ENCODE data around the gene TMEM181.
A peak's percentile ranks its signal among the peaks of the same experiment; 100 is the strongest.

TMEM181 gene

DNA sequence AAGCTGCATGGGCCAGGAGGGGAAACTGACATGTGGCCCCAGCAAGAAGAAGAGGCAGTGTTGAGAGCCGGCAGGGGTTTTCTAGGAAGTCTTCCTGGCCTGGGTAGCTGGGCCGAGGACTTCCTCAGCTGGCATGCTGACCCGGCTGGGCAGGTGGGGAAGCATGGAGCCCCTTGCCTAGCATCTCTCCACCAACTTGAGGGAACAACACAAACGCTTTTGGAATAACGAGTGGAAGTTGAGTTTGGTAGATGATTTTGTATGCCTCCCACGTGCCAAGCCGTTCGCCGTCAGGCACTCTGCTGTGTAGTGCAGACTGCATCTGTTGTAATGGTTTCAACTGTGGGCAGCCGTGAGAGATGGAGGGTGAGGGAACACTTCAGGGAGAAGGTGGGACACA, 7.3 kb downstream of the TMEM181 start:
- peak overlapping the region; percentile 91 for H3K27ac Mint-ChIP-seq
- peak overlapping the region; percentile 77 for H3K4me3 Mint-ChIP-seq
- H3K36me3 Mint-ChIP-seq, result peaks cover 2% of the 10 kb centered on the region
- no peaks in the 10 kb centered on the region for H3K27me3 Mint-ChIP-seq
- H3K9me3 Mint-ChIP-seq, result no peaks in the 10 kb centered on the region
- peaks cover 81% of the 10 kb centered on the region for H3K4me1 Mint-ChIP-seq

DNA sequence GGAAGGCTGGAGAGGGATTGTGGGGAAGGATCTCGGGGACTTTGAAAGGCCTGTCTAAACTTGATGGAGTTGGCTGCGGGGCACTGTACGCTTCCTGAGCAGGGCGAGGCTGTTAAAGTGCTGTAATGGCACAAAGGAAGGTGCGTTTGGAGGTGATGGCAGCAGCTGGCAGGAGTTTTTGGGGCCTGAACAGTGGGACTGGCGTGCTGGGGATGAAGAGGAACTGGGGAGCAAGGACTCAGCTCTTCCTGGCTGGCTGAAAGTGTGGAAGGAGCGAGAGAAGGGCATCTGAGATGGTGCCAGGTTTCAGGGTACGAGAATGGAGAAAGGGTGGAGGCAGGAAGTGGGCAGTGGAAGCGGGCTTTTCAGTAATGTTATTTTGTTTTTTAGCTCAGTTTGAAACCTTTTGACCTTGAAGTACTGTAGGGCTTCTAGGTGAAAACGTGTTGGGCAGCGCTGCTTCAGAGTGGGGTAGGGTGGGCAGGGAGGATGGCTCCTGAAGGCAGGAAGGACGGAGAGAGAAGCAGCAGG, 8.0 kb downstream of the TMEM181 start:
- H3K27ac Mint-ChIP-seq, result peak overlapping the region; percentile 91
- no peaks in the 10 kb centered on the region for H3K9me3 Mint-ChIP-seq
- H3K4me3 Mint-ChIP-seq, result peak overlapping the region; percentile 77
- peaks cover 5% of the 10 kb centered on the region for H3K36me3 Mint-ChIP-seq
- H3K27me3 Mint-ChIP-seq, result no peaks in the 10 kb centered on the region
- H3K4me1 Mint-ChIP-seq, result peaks cover 80% of the 10 kb centered on the region

DNA sequence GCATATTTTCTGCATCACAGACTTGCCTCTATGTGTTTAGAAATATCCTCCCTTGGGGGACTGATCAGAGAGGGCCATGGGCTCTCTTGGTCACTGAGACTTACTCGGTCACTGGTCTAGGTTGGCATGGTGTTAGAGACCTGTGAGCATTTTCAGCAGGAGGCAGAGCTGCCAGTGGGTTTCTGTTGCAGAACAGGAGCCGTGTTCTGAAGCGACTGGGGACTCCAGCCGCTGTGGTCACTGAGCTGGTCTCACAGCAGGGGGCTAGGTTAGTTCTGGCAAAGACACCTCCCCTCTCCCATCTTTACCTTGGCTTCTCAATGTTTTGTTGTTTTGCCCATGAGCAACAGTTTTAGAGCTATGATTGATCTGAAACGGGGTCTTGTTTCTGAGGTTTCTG, 8.7 kb downstream of the TMEM181 start:
- Mint-ChIP-seq H3K27me3 (no peaks in the 10 kb centered on the region), H3K4me3 (no peak overlapping the region), H3K4me1 (peaks cover 84% of the 10 kb centered on the region), H3K9me3 (no peaks in the 10 kb centered on the region), H3K36me3 (peaks cover 6% of the 10 kb centered on the region), H3K27ac (no peak overlapping the region)

DNA sequence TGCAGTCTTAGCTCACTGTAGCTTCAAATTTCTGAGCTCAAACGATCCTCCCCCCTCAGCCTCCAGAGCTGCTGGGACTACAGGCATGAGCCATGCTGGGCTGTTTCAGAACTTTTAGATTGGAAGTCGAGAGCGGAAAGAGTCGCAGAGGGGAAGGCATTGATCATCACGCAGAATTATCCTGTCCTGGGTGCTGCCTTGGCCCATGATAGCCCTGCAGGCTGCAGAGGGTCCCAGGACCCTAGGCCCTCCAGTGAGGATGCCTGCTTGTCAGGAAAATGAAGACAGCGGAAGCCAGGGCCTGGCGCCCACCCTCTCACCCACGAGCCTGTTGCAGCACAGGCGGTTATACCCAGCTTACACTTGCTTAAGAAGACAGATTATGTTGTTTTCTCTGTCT, 9.1 kb downstream of the TMEM181 start:
- no peaks in the 10 kb centered on the region for H3K9me3 Mint-ChIP-seq
- peaks cover 6% of the 10 kb centered on the region for H3K36me3 Mint-ChIP-seq
- H3K27me3 Mint-ChIP-seq, result no peaks in the 10 kb centered on the region
- no peak overlapping the region for H3K27ac Mint-ChIP-seq
- H3K4me1 Mint-ChIP-seq, result peaks cover 84% of the 10 kb centered on the region
- peak overlapping the region; percentile 33 for H3K4me3 Mint-ChIP-seq

DNA sequence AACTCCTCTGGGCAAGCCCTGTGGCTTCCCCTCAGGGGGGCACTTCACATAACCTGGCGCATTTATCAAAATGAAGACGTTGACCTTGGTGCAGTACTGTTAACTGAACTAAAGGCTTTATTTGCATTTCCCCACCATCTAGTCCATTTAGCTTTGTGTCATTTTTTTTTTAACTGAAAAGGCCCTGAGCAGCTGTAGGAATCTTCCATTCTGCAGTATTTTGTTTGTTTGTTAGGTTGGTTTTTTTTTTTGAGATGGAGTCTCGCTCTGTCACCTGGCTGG, 10.7 kb downstream of the TMEM181 start:
- Mint-ChIP-seq H3K4me1 (peaks cover 78% of the 10 kb centered on the region), H3K27ac (no peak overlapping the region), H3K4me3 (no peak overlapping the region), H3K36me3 (peaks cover 12% of the 10 kb centered on the region), H3K9me3 (no peaks in the 10 kb centered on the region), H3K27me3 (no peaks in the 10 kb centered on the region)

DNA sequence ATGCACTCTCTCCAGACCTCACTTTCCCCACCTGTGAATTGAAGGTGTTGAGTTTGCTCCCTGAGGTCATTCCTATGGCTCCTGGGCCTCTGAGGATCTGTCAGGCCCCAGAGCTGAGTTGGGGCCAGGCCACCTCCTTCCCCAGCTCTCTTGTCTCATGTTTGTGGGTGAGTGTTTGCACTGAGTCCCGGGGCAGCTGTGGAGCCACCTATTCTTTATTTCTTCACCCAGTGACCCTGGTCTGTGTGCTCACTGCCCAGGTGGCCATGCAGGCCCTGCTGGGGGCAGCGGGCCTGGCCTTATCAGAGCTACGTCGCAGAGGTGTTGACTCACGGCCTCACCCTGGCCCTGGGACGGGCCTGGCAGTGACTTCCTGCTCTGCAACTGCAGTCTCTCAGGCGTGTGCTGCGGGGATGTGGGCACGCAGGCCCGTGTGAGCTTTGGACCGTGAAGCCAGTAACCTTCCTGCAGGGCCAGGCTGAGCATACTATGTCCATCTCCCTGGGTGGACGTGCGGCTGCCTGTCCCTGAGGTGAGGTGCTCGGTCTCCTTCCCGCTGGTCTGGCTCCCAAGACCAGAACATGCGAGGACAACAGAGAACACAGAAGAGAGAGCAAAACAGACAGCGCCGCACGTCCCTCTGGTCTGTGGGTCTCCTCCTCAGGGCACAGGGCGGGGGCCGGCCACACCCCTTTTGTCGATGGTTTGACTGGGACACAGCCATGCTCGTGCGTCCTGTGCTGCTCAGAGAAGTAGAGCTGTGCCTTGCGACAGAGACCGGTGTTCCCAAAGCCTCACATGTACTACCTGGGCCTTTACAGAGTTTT, 12.1 kb downstream of the TMEM181 start:
- Mint-ChIP-seq H3K36me3 (peaks cover 17% of the 10 kb centered on the region), H3K4me3 (no peak overlapping the region), H3K9me3 (no peaks in the 10 kb centered on the region), H3K27me3 (no peaks in the 10 kb centered on the region), H3K27ac (peak overlapping the region; percentile 23), H3K4me1 (peaks cover 70% of the 10 kb centered on the region)

DNA sequence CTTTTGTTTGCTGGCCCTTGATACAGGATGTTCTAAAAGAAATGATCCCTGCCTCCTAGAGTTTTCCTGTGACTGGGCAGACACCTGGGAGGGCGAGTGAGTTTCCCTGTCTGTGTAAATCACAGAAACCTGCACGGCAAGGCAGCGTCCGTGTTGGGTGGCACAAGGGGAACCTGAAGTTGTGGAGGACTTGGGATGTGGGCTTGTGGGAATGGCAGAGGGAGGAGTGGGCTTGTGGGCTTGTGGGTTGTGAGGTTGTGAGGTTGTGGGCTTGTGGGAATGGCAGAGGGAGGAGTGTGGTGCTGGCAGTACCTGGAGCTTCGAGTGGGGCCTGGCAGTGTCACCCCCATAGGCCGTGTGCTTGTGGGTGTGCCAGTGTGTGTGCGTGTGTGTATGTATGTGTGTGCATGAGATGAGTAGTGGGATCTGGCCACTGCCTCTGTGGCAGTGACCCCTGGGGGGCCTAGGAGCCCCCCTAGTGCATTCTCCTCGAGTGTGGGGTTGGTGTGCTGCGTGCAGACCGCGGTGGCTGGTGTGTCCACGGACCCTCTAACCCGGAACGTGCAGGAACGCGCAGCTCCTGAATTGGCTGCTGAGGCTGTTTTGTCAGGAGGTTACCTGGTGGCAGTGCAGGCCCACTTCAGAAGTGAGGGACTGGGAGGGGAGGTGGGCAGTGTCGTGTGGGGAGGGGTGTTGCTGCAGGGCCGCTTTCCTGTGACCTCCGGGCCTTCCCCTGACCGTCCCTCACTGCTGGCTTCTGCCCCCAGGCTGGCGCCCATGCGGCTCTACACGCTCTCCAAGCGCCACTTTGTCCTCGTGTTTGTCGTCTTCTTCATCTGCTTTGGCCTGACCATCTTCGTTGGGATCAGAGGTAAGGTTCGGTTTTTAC, 13.0 kb downstream of the TMEM181 start:
- Mint-ChIP-seq H3K4me3 (no peak overlapping the region), H3K36me3 (peaks cover 20% of the 10 kb centered on the region), H3K27me3 (no peaks in the 10 kb centered on the region), H3K27ac (no peak overlapping the region), H3K9me3 (no peaks in the 10 kb centered on the region), H3K4me1 (peaks cover 67% of the 10 kb centered on the region)

DNA sequence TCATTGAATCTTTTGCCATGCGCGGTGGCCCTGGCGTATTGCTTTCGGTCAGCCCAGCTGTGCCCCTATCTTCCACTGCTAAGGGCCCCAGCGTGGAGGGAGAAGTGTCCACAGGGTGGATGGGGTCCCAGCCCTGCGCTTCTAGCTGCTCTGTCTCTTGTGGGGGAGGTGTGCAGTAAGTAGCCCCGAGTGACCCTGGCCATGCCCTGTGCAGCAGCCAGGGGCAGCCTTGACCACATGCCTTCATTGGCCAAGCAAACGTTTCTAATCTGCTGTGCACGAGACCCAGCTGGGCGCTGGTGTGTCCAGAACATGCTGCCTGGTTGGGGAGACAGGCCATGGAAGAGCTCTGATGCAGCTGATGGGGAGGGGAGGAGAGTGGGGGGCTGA, 13.6 kb downstream of the TMEM181 start:
- no peak overlapping the region for H3K4me3 Mint-ChIP-seq
- H3K9me3 Mint-ChIP-seq, result no peaks in the 10 kb centered on the region
- H3K36me3 Mint-ChIP-seq, result peaks cover 19% of the 10 kb centered on the region
- no peaks in the 10 kb centered on the region for H3K27me3 Mint-ChIP-seq
- peaks cover 64% of the 10 kb centered on the region for H3K4me1 Mint-ChIP-seq
- no peak overlapping the region for H3K27ac Mint-ChIP-seq

DNA sequence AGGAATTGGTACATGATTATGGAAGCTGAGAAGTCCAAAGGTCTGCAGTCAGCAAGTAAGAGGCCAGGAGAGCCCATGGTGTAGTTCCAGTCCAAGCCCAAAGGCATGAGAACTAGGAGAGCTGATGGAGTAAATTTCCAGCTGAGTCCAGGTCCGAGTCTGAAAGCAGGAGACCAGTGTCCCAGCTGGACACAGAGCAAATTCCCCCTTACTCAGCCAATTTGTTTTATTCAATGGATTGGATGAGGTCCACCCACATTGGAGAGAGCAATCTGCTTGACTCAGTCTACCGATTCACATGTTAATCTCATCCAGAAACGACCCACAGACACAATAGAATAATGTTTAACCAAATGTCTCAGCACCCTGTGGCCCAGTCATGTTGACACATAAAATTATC, 14.9 kb downstream of the TMEM181 start:
- no peaks in the 10 kb centered on the region for H3K9me3 Mint-ChIP-seq
- no peak overlapping the region for H3K4me3 Mint-ChIP-seq
- H3K36me3 Mint-ChIP-seq, result peaks cover 19% of the 10 kb centered on the region
- no peak overlapping the region for H3K27ac Mint-ChIP-seq
- H3K4me1 Mint-ChIP-seq, result peaks cover 53% of the 10 kb centered on the region
- no peaks in the 10 kb centered on the region for H3K27me3 Mint-ChIP-seq

DNA sequence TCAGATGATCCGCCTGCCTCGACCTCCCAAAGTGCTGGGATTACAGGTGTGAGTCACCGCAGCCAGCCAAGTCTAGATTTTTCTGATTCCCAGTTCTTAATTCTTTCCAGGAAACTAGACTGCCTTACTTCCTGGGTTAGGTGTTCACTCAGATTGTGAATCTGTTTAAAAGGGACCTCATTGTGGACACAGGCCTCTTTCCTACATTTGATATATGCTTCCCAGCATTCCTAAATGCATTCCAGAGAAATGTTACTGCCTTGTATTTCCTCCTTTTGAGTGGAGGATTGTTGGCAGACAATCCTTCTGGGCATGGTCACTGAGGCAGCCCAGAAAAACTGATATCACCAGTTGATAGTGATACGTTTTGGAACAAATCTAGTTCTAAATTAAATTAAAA, 15.7 kb downstream of the TMEM181 start:
- H3K36me3 Mint-ChIP-seq, result peaks cover 19% of the 10 kb centered on the region
- no peak overlapping the region for H3K4me3 Mint-ChIP-seq
- peaks cover 47% of the 10 kb centered on the region for H3K4me1 Mint-ChIP-seq
- H3K27ac Mint-ChIP-seq, result no peak overlapping the region
- H3K27me3 Mint-ChIP-seq, result no peaks in the 10 kb centered on the region
- no peaks in the 10 kb centered on the region for H3K9me3 Mint-ChIP-seq

DNA sequence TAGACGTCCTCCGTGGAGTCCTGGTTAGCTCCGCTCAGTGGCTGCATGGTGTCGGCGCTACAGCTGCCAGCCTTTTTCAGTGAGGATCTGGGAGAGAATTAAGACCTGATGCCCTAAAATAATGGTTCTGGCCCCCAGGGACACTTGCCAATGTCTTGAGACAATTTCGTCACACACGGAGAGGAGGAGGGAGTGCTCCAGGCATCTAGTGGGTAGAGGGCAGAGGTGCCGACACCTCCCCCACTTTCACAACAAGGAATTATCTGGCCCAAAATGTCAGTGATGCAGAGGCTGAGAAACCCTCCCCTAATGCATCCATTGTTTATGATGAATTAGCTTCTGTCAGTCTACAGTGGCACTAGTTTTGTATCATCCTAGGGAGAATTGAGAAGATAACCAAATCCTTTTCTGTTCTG, 24.4 kb downstream of the TMEM181 start:
- no peaks in the 10 kb centered on the region for H3K9me3 Mint-ChIP-seq
- H3K27me3 Mint-ChIP-seq, result no peaks in the 10 kb centered on the region
- H3K4me3 Mint-ChIP-seq, result no peak overlapping the region
- no peak overlapping the region for H3K27ac Mint-ChIP-seq
- peaks cover 7% of the 10 kb centered on the region for H3K36me3 Mint-ChIP-seq
- peaks cover 4% of the 10 kb centered on the region for H3K4me1 Mint-ChIP-seq

DNA sequence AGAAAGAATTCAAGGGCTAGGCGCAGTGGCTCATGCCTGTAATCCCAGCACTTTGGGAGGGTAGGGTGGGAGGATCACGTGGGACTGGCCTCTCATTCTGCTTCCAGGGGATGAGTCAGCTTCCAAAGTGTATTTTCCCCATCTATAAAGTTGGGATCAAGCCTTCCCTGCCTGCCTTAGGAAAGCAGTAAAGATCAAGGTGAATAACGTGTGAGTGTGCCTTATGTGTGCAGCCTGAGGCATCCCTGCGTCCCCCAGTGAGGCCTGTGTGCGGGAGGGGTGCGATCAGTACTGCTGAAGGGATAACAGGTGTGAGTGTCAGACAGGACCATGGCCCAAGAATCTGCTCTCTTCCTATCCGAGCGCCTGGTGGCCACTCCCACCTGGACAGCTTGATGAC, 26.8 kb downstream of the TMEM181 start:
- no peak overlapping the region for H3K4me3 Mint-ChIP-seq
- no peaks in the 10 kb centered on the region for H3K27me3 Mint-ChIP-seq
- H3K9me3 Mint-ChIP-seq, result no peaks in the 10 kb centered on the region
- no peak overlapping the region for H3K27ac Mint-ChIP-seq
- H3K36me3 Mint-ChIP-seq, result peaks cover 18% of the 10 kb centered on the region
- H3K4me1 Mint-ChIP-seq, result peaks cover 4% of the 10 kb centered on the region

DNA sequence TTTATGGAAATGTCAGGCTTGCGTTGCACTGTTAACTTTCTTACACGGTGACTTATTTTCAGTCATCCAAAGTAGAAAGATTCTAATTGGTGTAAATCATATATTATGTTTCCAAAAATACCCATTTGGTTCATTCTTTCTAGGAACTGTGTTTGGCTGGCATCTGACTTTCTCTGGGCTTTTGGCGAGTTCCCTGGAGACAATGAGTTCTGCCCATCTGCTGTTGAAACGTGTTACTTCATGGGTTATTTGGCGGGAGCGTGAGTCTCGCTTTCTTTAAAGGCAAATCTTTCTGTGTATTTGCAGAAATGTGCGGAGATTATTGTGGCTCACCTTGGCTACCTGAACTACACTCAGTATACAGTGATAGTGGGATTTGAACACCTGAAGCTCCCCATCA, 29.5 kb downstream of the TMEM181 start:
- Mint-ChIP-seq H3K27me3 (no peaks in the 10 kb centered on the region), H3K4me3 (no peak overlapping the region), H3K36me3 (peaks cover 13% of the 10 kb centered on the region), H3K27ac (no peak overlapping the region), H3K9me3 (no peaks in the 10 kb centered on the region), H3K4me1 (no peaks in the 10 kb centered on the region)

DNA sequence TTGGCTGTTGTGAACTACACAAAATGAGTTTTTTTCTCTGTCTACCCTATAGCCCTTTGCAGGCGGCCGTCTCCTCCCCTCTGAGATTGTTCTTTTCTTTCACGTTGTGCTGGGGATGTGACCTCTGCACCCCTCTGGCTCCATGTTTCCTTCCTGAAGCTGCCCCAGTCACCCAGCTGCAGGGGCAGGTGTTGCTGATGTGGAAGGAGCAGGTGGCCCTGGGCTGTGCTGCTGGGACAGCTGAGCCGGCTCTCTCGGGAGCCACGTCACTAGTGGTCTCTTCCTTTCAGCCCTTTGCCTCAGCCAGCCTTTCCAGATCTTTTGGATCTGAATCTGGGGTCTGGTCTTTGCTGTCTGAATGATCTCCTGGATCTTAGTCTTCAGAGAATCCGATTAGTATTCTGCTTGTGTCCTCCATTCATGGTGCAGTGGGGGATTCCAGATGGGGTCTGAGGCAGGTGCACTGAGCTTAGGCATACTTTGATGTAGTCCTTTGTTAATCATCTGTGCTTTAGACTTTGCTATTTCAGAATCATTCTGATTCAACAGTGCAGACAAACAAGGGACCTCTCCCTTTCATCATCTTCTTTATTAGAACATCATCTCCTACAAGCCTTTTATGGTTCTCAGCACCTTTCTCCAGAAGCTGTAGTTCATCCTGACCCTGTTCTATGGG, 31.4 kb downstream of the TMEM181 start:
- no peaks in the 10 kb centered on the region for H3K9me3 Mint-ChIP-seq
- no peaks in the 10 kb centered on the region for H3K4me1 Mint-ChIP-seq
- H3K4me3 Mint-ChIP-seq, result no peak overlapping the region
- H3K36me3 Mint-ChIP-seq, result peaks cover 14% of the 10 kb centered on the region
- H3K27me3 Mint-ChIP-seq, result no peaks in the 10 kb centered on the region
- peak overlapping the region; percentile 68 for H3K27ac Mint-ChIP-seq

DNA sequence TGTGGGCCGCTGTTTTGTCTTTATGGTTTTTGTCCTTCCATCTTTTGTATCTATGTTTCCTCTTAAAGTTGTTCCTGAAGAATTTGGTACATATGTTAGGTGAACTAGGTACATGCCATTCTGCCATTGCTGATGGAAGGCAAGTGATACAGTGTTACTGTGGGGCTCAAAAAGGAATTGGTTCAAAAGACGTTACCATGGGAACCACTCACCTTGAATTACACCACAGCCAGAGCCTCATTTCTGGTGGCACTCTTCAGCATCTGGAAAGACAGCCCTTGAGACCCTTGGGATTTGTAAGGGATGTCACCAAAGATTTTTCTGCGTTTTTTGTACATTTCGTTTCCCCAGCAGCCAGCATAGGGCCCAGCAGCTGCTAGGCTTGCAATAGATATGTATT, 31.9 kb downstream of the TMEM181 start:
- Mint-ChIP-seq H3K27me3 (no peaks in the 10 kb centered on the region), H3K4me3 (no peak overlapping the region), H3K4me1 (no peaks in the 10 kb centered on the region), H3K27ac (no peak overlapping the region), H3K9me3 (no peaks in the 10 kb centered on the region), H3K36me3 (peaks cover 15% of the 10 kb centered on the region)

DNA sequence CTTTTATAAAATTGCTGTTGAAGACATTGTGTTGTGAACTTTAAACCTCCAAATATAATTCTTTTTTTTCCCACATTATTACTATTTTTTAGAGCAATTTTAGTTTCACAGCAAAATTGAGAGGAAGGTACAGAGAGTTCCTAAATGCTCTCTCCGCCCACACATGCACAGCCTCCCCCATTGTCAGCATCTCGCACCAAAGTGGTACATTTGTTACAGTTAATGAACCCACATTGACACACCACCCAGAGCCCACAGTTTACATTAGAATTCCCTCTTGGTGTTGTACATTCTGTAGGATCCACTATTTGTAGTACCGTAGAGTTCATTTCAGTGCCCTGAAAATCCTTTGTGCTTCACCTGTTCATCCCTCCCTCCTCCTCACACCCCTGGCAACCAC, 33.8 kb downstream of the TMEM181 start:
- no peak overlapping the region for H3K4me3 Mint-ChIP-seq
- H3K4me1 Mint-ChIP-seq, result no peaks in the 10 kb centered on the region
- no peak overlapping the region for H3K27ac Mint-ChIP-seq
- H3K27me3 Mint-ChIP-seq, result no peaks in the 10 kb centered on the region
- peaks cover 15% of the 10 kb centered on the region for H3K36me3 Mint-ChIP-seq
- no peaks in the 10 kb centered on the region for H3K9me3 Mint-ChIP-seq
